ENCODE measurements around the gene ZSCAN5B.
"Not testable (repeated sequence)": the region's sequence is repeated elsewhere in the genome, so short reads cannot be mapped to it uniquely, and the experiment has no call there.

The ZSCAN5B gene

GRCh38 chr19:56218961-56219360 lies 21.4 kb upstream of the ZSCAN5B start:
- Mint-ChIP-seq H3K4me3 (no peak overlapping the region), H3K9me3 (peaks cover 2% of the 10 kb centered on the region), H3K27ac (no peak overlapping the region), H3K27me3 (ENCODE audit: low read depth) (peaks cover 11% of the 10 kb centered on the region), H3K36me3 (ENCODE audit: low read depth) (peaks cover 22% of the 10 kb centered on the region), H3K4me1 (no peaks in the 10 kb centered on the region)
- no peak for TF ChIP-seq CTCF (IDR thresholded peaks at IDR 0.05; ENCODE audit: unreplicated experiment in 3 of 3)

- Mint-ChIP-seq H3K9me3 (peaks cover 2% of the 10 kb centered on the region), H3K27ac (no peak overlapping the region), H3K4me1 (no peaks in the 10 kb centered on the region), H3K27me3 (ENCODE audit: low read depth) (peaks cover 16% of the 10 kb centered on the region), H3K4me3 (peak overlapping the region in 2 of 3 experiments; percentile 17 to 60), H3K36me3 (ENCODE audit: low read depth) (peaks cover 10% of the 10 kb centered on the region)
- no peak for TF ChIP-seq CTCF (IDR thresholded peaks at IDR 0.05; ENCODE audit: unreplicated experiment in 3 of 3)
These were observed 19.7 kb upstream of the ZSCAN5B start for GRCh38 chr19:56217039-56217949.

- Mint-ChIP-seq H3K36me3 (ENCODE audit: low read depth) (no peaks in the 10 kb centered on the region), H3K27ac (no peak overlapping the region), H3K27me3 (ENCODE audit: low read depth) (peaks cover 10% of the 10 kb centered on the region), H3K4me1 (no peaks in the 10 kb centered on the region), H3K9me3 (peaks cover 2% of the 10 kb centered on the region), H3K4me3 (no peak overlapping the region)
- no peak for TF ChIP-seq CTCF (IDR thresholded peaks at IDR 0.05; ENCODE audit: unreplicated experiment in 3 of 3)
These were observed 14.1 kb upstream of the ZSCAN5B start for GRCh38 chr19:56211718-56212117.

- H3K4me3 Mint-ChIP-seq; H3K9me3 Mint-ChIP-seq; H3K4me1 Mint-ChIP-seq; H3K27ac Mint-ChIP-seq; H3K27me3 Mint-ChIP-seq (ENCODE audit: low read depth); H3K36me3 Mint-ChIP-seq (ENCODE audit: low read depth): not testable (repeated sequence)
These were observed 12.5 kb upstream of the ZSCAN5B start for GRCh38 chr19:56210036-56210435.

GRCh38 chr19:56209091-56209490 lies 11.5 kb upstream of the ZSCAN5B start:
- peaks cover 2% of the 10 kb centered on the region for H3K9me3 Mint-ChIP-seq
- no peak overlapping the region for H3K27ac Mint-ChIP-seq
- TF ChIP-seq CTCF (IDR thresholded peaks at IDR 0.05; ENCODE audit: unreplicated experiment in 3 of 3) = no peak
- peaks cover 5% of the 10 kb centered on the region for H3K27me3 Mint-ChIP-seq (ENCODE audit: low read depth)
- H3K4me1 Mint-ChIP-seq = no peaks in the 10 kb centered on the region
- H3K4me3 Mint-ChIP-seq = no peak overlapping the region
- no peaks in the 10 kb centered on the region for H3K36me3 Mint-ChIP-seq (ENCODE audit: low read depth)

GRCh38 chr19:56207581-56207980 lies 10.0 kb upstream of the ZSCAN5B start:
- not testable (repeated sequence) for H3K9me3 Mint-ChIP-seq; H3K36me3 Mint-ChIP-seq (ENCODE audit: low read depth); H3K4me3 Mint-ChIP-seq; H3K4me1 Mint-ChIP-seq; H3K27ac Mint-ChIP-seq; H3K27me3 Mint-ChIP-seq (ENCODE audit: low read depth)

- H3K27ac Mint-ChIP-seq = no peak within 1 kb of the TSS
- H3K9me3 Mint-ChIP-seq = peaks cover under 1% of the 10 kb centered on the region
- TF ChIP-seq CTCF (IDR thresholded peaks at IDR 0.05; ENCODE audit: unreplicated experiment in 3 of 3) = no peak
- H3K4me3 Mint-ChIP-seq = no peak within 1 kb of the TSS
- no peaks in the 10 kb centered on the region for H3K4me1 Mint-ChIP-seq
- H3K36me3 Mint-ChIP-seq (ENCODE audit: low read depth) = no peaks in the 10 kb centered on the region
- H3K27me3 Mint-ChIP-seq (ENCODE audit: low read depth) = no peaks in the 10 kb centered on the region
These were observed 4.4 kb upstream of the ZSCAN5B start, which contains the start of gene ZSCAN5C for GRCh38 chr19:56201973-56202372. Gene ZSCAN5C (plus strand): TSS chr19:56202273. CDS start chr19:56205914, 3,641 bp downstream.
